ENCODE results near the gene PFDN6.

- TF ChIP-seq CTCF (IDR thresholded peaks at IDR 0.05) (no peak), POLR2AphosphoS5 (IDR thresholded peaks at IDR 0.05; ENCODE audit: low read depth, low read length) (no peak; the same call in 1 of the 2 replicates)
Observed at GRCh38 chr6:33314515-33314942, 25.1 kb downstream of the PFDN6 start.

Data from Panc1 (cell line).